OCI-LY3 (cell line): ENCODE data around the gene C1QTNF6.

ENCODE experiments used
- EZH2phosphoT487 ChIP-seq: fragments of 200-600 bp; shearing (Covaris generic); IDR thresholded peaks from 2 replicates; pipeline ENCODE4 v1.6.1; 2018; ENCODE audit warnings: antibody characterized with exemption, mixed run types, low read depth
- TF ChIP-seq, protein P1 (sequence below): fragments of 200-600, 300-600 bp; sonication (generic); IDR thresholded peaks from 2 replicates; pipeline ENCODE4 v1.5.1; 2014; ENCODE audit warnings: antibody characterized with exemption, low read length, low read depth

GRCh38 chr22:37160027-37160426, 28.0 kb downstream of the C1QTNF6 start:
- TF ChIP-seq, protein P1, sequence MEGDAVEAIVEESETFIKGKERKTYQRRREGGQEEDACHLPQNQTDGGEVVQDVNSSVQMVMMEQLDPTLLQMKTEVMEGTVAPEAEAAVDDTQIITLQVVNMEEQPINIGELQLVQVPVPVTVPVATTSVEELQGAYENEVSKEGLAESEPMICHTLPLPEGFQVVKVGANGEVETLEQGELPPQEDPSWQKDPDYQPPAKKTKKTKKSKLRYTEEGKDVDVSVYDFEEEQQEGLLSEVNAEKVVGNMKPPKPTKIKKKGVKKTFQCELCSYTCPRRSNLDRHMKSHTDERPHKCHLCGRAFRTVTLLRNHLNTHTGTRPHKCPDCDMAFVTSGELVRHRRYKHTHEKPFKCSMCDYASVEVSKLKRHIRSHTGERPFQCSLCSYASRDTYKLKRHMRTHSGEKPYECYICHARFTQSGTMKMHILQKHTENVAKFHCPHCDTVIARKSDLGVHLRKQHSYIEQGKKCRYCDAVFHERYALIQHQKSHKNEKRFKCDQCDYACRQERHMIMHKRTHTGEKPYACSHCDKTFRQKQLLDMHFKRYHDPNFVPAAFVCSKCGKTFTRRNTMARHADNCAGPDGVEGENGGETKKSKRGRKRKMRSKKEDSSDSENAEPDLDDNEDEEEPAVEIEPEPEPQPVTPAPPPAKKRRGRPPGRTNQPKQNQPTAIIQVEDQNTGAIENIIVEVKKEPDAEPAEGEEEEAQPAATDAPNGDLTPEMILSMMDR = no peak
- TF ChIP-seq EZH2phosphoT487 = no peak
